Nephron (organoid): ENCODE data around the gene KLHL25.

ENCODE experiments used
- H3K27ac Mint-ChIP-seq, 3 experiments: 2 replicates each; pipeline ENCODE4 v1.8.0; 2020; ENCODE audit warnings: mixed read lengths in 3 of 3, mild to moderate bottlenecking in 2 of 3, moderate library complexity in 1 of 3
- H3K27me3 Mint-ChIP-seq: 2 replicates; pipeline ENCODE4 v1.8.0; 2021; ENCODE audit warnings: low read depth, mild to moderate bottlenecking, moderate library complexity, mixed read lengths
- H3K36me3 Mint-ChIP-seq: 2 replicates; pipeline ENCODE4 v1.8.0; 2020; ENCODE audit warnings: low read depth, mixed read lengths
- H3K4me1 Mint-ChIP-seq: 2 replicates; pipeline ENCODE4 v1.8.0; 2020; ENCODE audit warnings: mixed read lengths
- H3K4me3 Mint-ChIP-seq, 3 experiments: 2 replicates each; pipeline ENCODE4 v1.8.0; 2020; ENCODE audit warnings: mild to moderate bottlenecking in 3 of 3, mixed read lengths in 3 of 3, moderate library complexity in 2 of 3
- H3K9me3 Mint-ChIP-seq: 2 replicates; pipeline ENCODE4 v1.8.0; 2020; ENCODE audit warnings: mixed read lengths
- CTCF ChIP-seq, 3 experiments: fragments of 200-600 bp; sonication (generic); IDR thresholded peaks; one replicate each; pipeline ENCODE4 v1.5.0; 2021; ENCODE audit warnings: antibody characterized with exemption in 3 of 3; ENCODE audit not compliant: unreplicated experiment in 3 of 3

KLHL25 gene

GRCh38 chr15:85746641-85747040 is 48.1 kb downstream of the KLHL25 start:
- H3K9me3 Mint-ChIP-seq, result no peaks in the 10 kb centered on the region
- TF ChIP-seq CTCF (IDR thresholded peaks at IDR 0.05; ENCODE audit: unreplicated experiment in 3 of 3), result no peak
- peaks cover 75% of the 10 kb centered on the region for H3K4me1 Mint-ChIP-seq
- H3K27me3 Mint-ChIP-seq, result no peaks in the 10 kb centered on the region
- H3K36me3 Mint-ChIP-seq, result peaks cover 76% of the 10 kb centered on the region
- H3K27ac Mint-ChIP-seq, result peak overlapping the region; percentile 54 to 74 (median 66)
- H3K4me3 Mint-ChIP-seq, result no peak overlapping the region

GRCh38 chr15:85745525-85746150 is 49.1 kb downstream of the KLHL25 start:
- Mint-ChIP-seq H3K27ac (peak overlapping the region; percentile 54 to 74 (median 66)), H3K9me3 (no peaks in the 10 kb centered on the region), H3K36me3 (peaks cover 86% of the 10 kb centered on the region), H3K27me3 (no peaks in the 10 kb centered on the region), H3K4me1 (peaks cover 66% of the 10 kb centered on the region), H3K4me3 (no peak overlapping the region)
- TF ChIP-seq CTCF (IDR thresholded peaks at IDR 0.05; ENCODE audit: unreplicated experiment in 3 of 3), result no peak

GRCh38 chr15:85745023-85745422 is 49.7 kb downstream of the KLHL25 start:
- H3K4me1 Mint-ChIP-seq, result peaks cover 66% of the 10 kb centered on the region
- TF ChIP-seq CTCF (IDR thresholded peaks at IDR 0.05; ENCODE audit: unreplicated experiment in 3 of 3), result no peak

GRCh38 chr15:85744579-85744978 is 50.1 kb downstream of the KLHL25 start:
- no peak overlapping the region for H3K4me3 Mint-ChIP-seq
- no peak for TF ChIP-seq CTCF (IDR thresholded peaks at IDR 0.05; ENCODE audit: unreplicated experiment in 3 of 3)
- H3K4me1 Mint-ChIP-seq, result peaks cover 66% of the 10 kb centered on the region
- peaks cover 96% of the 10 kb centered on the region for H3K36me3 Mint-ChIP-seq
- H3K27ac Mint-ChIP-seq, result peak overlapping the region in 2 of 3 experiments; percentile 40 to 44
- H3K27me3 Mint-ChIP-seq, result no peaks in the 10 kb centered on the region
- H3K9me3 Mint-ChIP-seq, result no peaks in the 10 kb centered on the region

More at GRCh38 chr15:85745023-85745422, 49.7 kb downstream of the KLHL25 start:
- peaks cover 92% of the 10 kb centered on the region for H3K36me3 Mint-ChIP-seq
- H3K27ac Mint-ChIP-seq, result peak overlapping the region in 1 of 3 experiments; percentile 40
- H3K27me3 Mint-ChIP-seq, result no peaks in the 10 kb centered on the region
- H3K9me3 Mint-ChIP-seq, result no peaks in the 10 kb centered on the region
- no peak overlapping the region for H3K4me3 Mint-ChIP-seq

- H3K4me1 Mint-ChIP-seq, result peaks cover 57% of the 10 kb centered on the region
- H3K36me3 Mint-ChIP-seq, result peaks cover 97% of the 10 kb centered on the region
- no peaks in the 10 kb centered on the region for H3K27me3 Mint-ChIP-seq
- no peak overlapping the region for H3K4me3 Mint-ChIP-seq
- TF ChIP-seq CTCF (IDR thresholded peaks at IDR 0.05; ENCODE audit: unreplicated experiment in 3 of 3), result no peak
- no peaks in the 10 kb centered on the region for H3K9me3 Mint-ChIP-seq
- H3K27ac Mint-ChIP-seq, result peak overlapping the region in 2 of 3 experiments; percentile 40 to 45
Observed at GRCh38 chr15:85743392-85744055, 51.2 kb downstream of the KLHL25 start.
